Germinal center (tissue), 1 donor: ENCODE results near the gene PPP1R7.
A peak's percentile ranks its signal among the peaks of the same experiment; 100 is the strongest.

Experiments used
- DNase-seq: peaks from one replicate; pipeline ENCODE4 v3.0.0; 2012; ENCODE audit warnings: mixed read lengths, low spot score

PPP1R7 gene

GRCh38 chr2:241139531-241140444 lies 10.5 kb upstream of the PPP1R7 start:
- DNase-seq, result no peak

GRCh38 chr2:241140445-241140840 lies 9.8 kb upstream of the PPP1R7 start:
- DNase-seq, result no peak

- DNase-seq, result no peak
Observed at GRCh38 chr2:241141214-241141770, 9.0 kb upstream of the PPP1R7 start.

GRCh38 chr2:241142063-241142462 lies 8.2 kb upstream of the PPP1R7 start:
- DNase-seq, result no peak

GRCh38 chr2:241142593-241142992 lies 7.7 kb upstream of the PPP1R7 start:
- DNase-seq, result no peak

- no peak for DNase-seq
Observed at GRCh38 chr2:241146286-241146685, 4.0 kb upstream of the PPP1R7 start.

- DNase-seq, result no peak
Observed at GRCh38 chr2:241147336-241147735, 2.9 kb upstream of the PPP1R7 start.

GRCh38 chr2:241148239-241148638 lies 2.0 kb upstream of the PPP1R7 start:
- DNase-seq, result no peak

GRCh38 chr2:241148891-241149674 lies 1.2 kb upstream of the PPP1R7 start, which contains the start of gene PASK:
PASK (minus strand) TSS chr2:241149472; CDS start chr2:241143032, 6,440 bp downstream.
- DNase-seq, result peak; percentile 94

GRCh38 chr2:241149675-241149924 lies 667 bp upstream of the PPP1R7 start:
- no peak for DNase-seq

GRCh38 chr2:241150660-241151530 lies 628 bp downstream of the PPP1R7 start:
- DNase-seq, result no peak

- no peak for DNase-seq
Observed at GRCh38 chr2:241151934-241152660, 1.8 kb downstream of the PPP1R7 start.

- DNase-seq, result no peak
Observed at GRCh38 chr2:241153616-241154015, 3.3 kb downstream of the PPP1R7 start.

- DNase-seq, result no peak
Observed at GRCh38 chr2:241154915-241155314, 4.6 kb downstream of the PPP1R7 start.

- no peak for DNase-seq
Observed at GRCh38 chr2:241155936-241156335, 5.7 kb downstream of the PPP1R7 start.

GRCh38 chr2:241156971-241157441 lies 6.7 kb downstream of the PPP1R7 start:
- no peak for DNase-seq

- no peak for DNase-seq
Observed at GRCh38 chr2:241157841-241158545, 7.7 kb downstream of the PPP1R7 start.

GRCh38 chr2:241158546-241158900 lies 8.3 kb downstream of the PPP1R7 start:
- DNase-seq, result no peak

GRCh38 chr2:241159116-241159515 lies 8.8 kb downstream of the PPP1R7 start:
- DNase-seq, result no peak

- no peak for DNase-seq
Observed at GRCh38 chr2:241160318-241160717, 10.1 kb downstream of the PPP1R7 start.
